IMR-90 (cell line): ENCODE results near the gene RUBCN. TPM values are rescaled to one million over a fixed set of nuclear protein-coding genes. Genes with fewer than 3 reads are reported as not detected.
A peak's percentile ranks its signal among the peaks of the same experiment; 100 is the strongest.

Experiments used
- ATAC-seq: fragments of 200-7000 bp; cut with Tn5 transposase; 2 replicates; pipeline ENCODE4 v1.9.1; 2020; ENCODE audit warnings: low read depth, mild to moderate bottlenecking, moderate library complexity
- BruUV-seq: library from RNA; stranded (reverse); fragments of 400-500 nt; replicated peaks from 2 replicates; lab custom pipeline; 2021; lab: Mats Ljungman, UMichigan
- CTCF ChIA-PET: fragments of 300-600 bp; formaldehyde crosslinking; extraction: SDS; loops from one replicate; lab custom pipeline; 2021; ENCODE audit warnings: antibody characterized with exemption; lab: Yijun Ruan, JAX
- POLR2A ChIA-PET: fragments of 300-600 bp; sonication (Branson Sonifier 250); formaldehyde crosslinking; loops from one replicate; lab custom pipeline; 2022; ENCODE audit warnings: antibody characterized with exemption; ENCODE audit not compliant: unreplicated experiment; lab: Charles Lee
- DNase-seq: peaks from one replicate; pipeline ENCODE4 v3.0.0; 2013
- H2AFZ ChIP-seq: replicated peaks from 2 replicates; pipeline ENCODE3; 2013; ENCODE audit warnings: low read length, mild to moderate bottlenecking; ENCODE audit not compliant: poor library complexity
- H2AK5ac ChIP-seq: 2 replicates; pipeline ENCODE4 v1.6.1; 2013; ENCODE audit warnings: low read depth, low read length, inconsistent platforms
- H2AK9ac ChIP-seq: replicated peaks from 2 replicates; pipeline ENCODE3; 2013; ENCODE audit warnings: mild to moderate bottlenecking, low read depth, low read length, moderate library complexity; ENCODE audit not compliant: poor library complexity
- H2BK120ac ChIP-seq: 2 replicates; pipeline ENCODE4 v1.6.1; 2013; ENCODE audit warnings: low read depth, low read length, inconsistent platforms
- H2BK15ac ChIP-seq: 3 replicates; pipeline ENCODE4 v1.6.1; 2013; ENCODE audit warnings: low read depth, low read length, inconsistent platforms
- H2BK20ac ChIP-seq: 2 replicates; pipeline ENCODE4 v1.6.1; 2013; ENCODE audit warnings: low read depth, mild to moderate bottlenecking, inconsistent platforms, low read length, moderate library complexity
- H2BK5ac ChIP-seq: 2 replicates; pipeline ENCODE4 v1.6.1; 2013; ENCODE audit warnings: mild to moderate bottlenecking, low read depth, low read length, inconsistent platforms; ENCODE audit not compliant: poor library complexity, severe bottlenecking
- H3K14ac ChIP-seq: replicated peaks from 2 replicates; pipeline ENCODE4 v1.6.1; 2013; ENCODE audit warnings: low read depth, low read length, inconsistent platforms
- H3K18ac ChIP-seq: 2 replicates; pipeline ENCODE4 v1.6.1; 2013; ENCODE audit warnings: low read depth, low read length, control low read depth
- H3K23ac ChIP-seq: 2 replicates; pipeline ENCODE4 v1.6.1; 2013; ENCODE audit warnings: low read depth, low read length, inconsistent platforms
- H3K27ac ChIP-seq: 2 replicates; pipeline ENCODE4 v1.5.1; 2013; ENCODE audit warnings: mild to moderate bottlenecking, control low read depth, low read length; ENCODE audit not compliant: insufficient read depth
- H3K27me3 ChIP-seq: 2 replicates; pipeline ENCODE4 v1.6.1; 2013; ENCODE audit warnings: low read length; ENCODE audit not compliant: control insufficient read depth, insufficient read depth
- H3K36me3 ChIP-seq: 2 replicates; pipeline ENCODE4 v1.6.1; 2013; ENCODE audit warnings: low read length, mixed read lengths; ENCODE audit not compliant: control insufficient read depth, insufficient read depth
- H3K4ac ChIP-seq: 2 replicates; pipeline ENCODE4 v1.6.1; 2013; ENCODE audit warnings: low read depth, low read length, inconsistent platforms
- H3K4me1 ChIP-seq: 2 replicates; pipeline ENCODE4 v1.6.1; 2013; ENCODE audit warnings: low read length, mixed read lengths; ENCODE audit not compliant: control insufficient read depth, insufficient read depth
- H3K4me2 ChIP-seq: 2 replicates; pipeline ENCODE4 v1.6.1; 2013; ENCODE audit warnings: low read depth, mild to moderate bottlenecking, control low read depth, low read length, moderate library complexity
- H3K4me3 ChIP-seq: 2 replicates; pipeline ENCODE4 v1.5.1; 2013; ENCODE audit warnings: low read depth, mild to moderate bottlenecking, control low read depth, low read length, moderate library complexity; ENCODE audit not compliant: insufficient read depth
- H3K56ac ChIP-seq: 2 replicates; pipeline ENCODE4 v1.6.1; 2013; ENCODE audit warnings: low read length, inconsistent platforms; ENCODE audit not compliant: insufficient read depth; ENCODE audit errors: extremely low read depth
- H3K79me1 ChIP-seq, 2 experiments: 2 replicates each; pipeline ENCODE4 v1.6.1; 2013; ENCODE audit warnings: low read length in 2 of 2, inconsistent platforms in 1 of 2, low read depth in 1 of 2
- H3K9ac ChIP-seq: 2 replicates; pipeline ENCODE4 v1.6.1; 2013; ENCODE audit warnings: low read depth, low read length, control low read depth
- H3K9me1 ChIP-seq: 2 replicates; pipeline ENCODE4 v1.6.1; 2013; ENCODE audit warnings: low read length, inconsistent platforms; ENCODE audit not compliant: insufficient read depth
- H3K9me3 ChIP-seq: 2 replicates; pipeline ENCODE4 v1.6.1; 2013; ENCODE audit warnings: low read length; ENCODE audit not compliant: control insufficient read depth, insufficient read depth
- H4K20me1 ChIP-seq: 2 replicates; pipeline ENCODE4 v1.6.1; 2013; ENCODE audit warnings: low read length, inconsistent platforms; ENCODE audit not compliant: insufficient read depth
- H4K5ac ChIP-seq: 2 replicates; pipeline ENCODE4 v1.6.1; 2013; ENCODE audit warnings: mild to moderate bottlenecking, low read depth, low read length, control low read depth
- H4K8ac ChIP-seq, 2 experiments: 2 replicates each; pipeline ENCODE4 v1.6.1; 2013; ENCODE audit warnings: low read depth in 2 of 2, low read length in 2 of 2, control low read depth in 1 of 2, inconsistent platforms in 1 of 2
- H4K91ac ChIP-seq: 2 replicates; pipeline ENCODE4 v1.6.1; 2013; ENCODE audit warnings: low read depth, low read length, inconsistent platforms; ENCODE audit not compliant: insufficient read depth
- BHLHE40 ChIP-seq: fragments of 150-350 bp; IDR thresholded peaks from 2 replicates; pipeline ENCODE4 v1.6.1; 2016; ENCODE audit warnings: mild to moderate bottlenecking, low read depth, low read length
- ELK1 ChIP-seq: fragments of 150-350 bp; IDR thresholded peaks from 2 replicates; pipeline ENCODE4 v1.6.1; 2016; ENCODE audit warnings: low read depth, mild to moderate bottlenecking, low read length, moderate library complexity, borderline replicate concordance
- FOS ChIP-seq: fragments of 150-350 bp; IDR thresholded peaks from 2 replicates; pipeline ENCODE4 v1.6.1; 2016; ENCODE audit warnings: low read depth, low read length
- RAD21 ChIP-seq: IDR thresholded peaks from 2 replicates; pipeline ENCODE4 v1.6.1; 2012; ENCODE audit warnings: low read length, improper control_type of control experiment
- WGBS, 2 experiments: methylation state at CpG; one replicate each; pipeline versions ENCODE4 v1.1.5 to v1.1.7; 2013; ENCODE audit warnings: missing lambda C conversion rate in 2 of 2; ENCODE audit not compliant: insufficient read length in 1 of 2; ENCODE audit errors: extremely low coverage in 2 of 2; 5-methylcytosine and 5-hydroxymethylcytosine counted together
- dilution Hi-C: fragments of 300-500 bp; cut with HindIII; formaldehyde crosslinking; loops from one replicate; pipeline ENCODE4 v1.14.3; 2018; ENCODE audit warnings: low sequenced_read_pairs; ENCODE audit not compliant: unreplicated experiment
- in situ Hi-C: fragments of 300-500 bp; cut with MboI; formaldehyde crosslinking; loops from 3 replicates; pipeline ENCODE4 v1.14.3; 2019; ENCODE audit warnings: low sequenced_read_pairs, inconsistent platforms, mixed read lengths
- intact Hi-C: fragments of 100-400 bp; cut with micrococcal nuclease; formaldehyde crosslinking; loops from 2 replicates; pipeline ENCODE4 v1.10.0; 2022
- polyA plus RNA-seq, 3 experiments: library from polyadenylated mRNA; depleted of rRNA; stranded (reverse); fragments of >200 nt; gene quantifications; 2 replicates each; pipeline ENCODE4 v1.2.3, GENCODE V29; 2012; ENCODE audit warnings: low replicate concordance in 1 of 3
- total RNA-seq: library from RNA; depleted of rRNA; stranded (reverse); fragments of >200 nt; gene quantifications from 2 replicates; pipeline ENCODE4 v1.2.3, GENCODE V29; 2012

RUBCN gene
- total and polyA plus RNA-seq, 2 of the 4 experiments (the other 2 are of a cell fraction), result 10.8 to 12.6 TPM

GRCh38 chr3:197746801-197747237 lies 10.1 kb upstream of the RUBCN start:
- no peak overlapping the region; the same call in 1 of the 2 replicates for H3K4ac ChIP-seq
- no peaks in the 10 kb centered on the region for H3K9me1 ChIP-seq
- BruUV-seq, result no TSS peak
- dilution Hi-C loops (no loop called here), intact Hi-C loops (no loop called here), in situ Hi-C loops (no loop called here)
- H3K36me3 ChIP-seq, result no peaks in the 10 kb centered on the region
- no peaks in the 10 kb centered on the region for H3K27me3 ChIP-seq
- peaks cover 21% of the 10 kb centered on the region for H4K20me1 ChIP-seq
- no peak overlapping the region for H3K4me3 ChIP-seq
- no peak overlapping the region for H4K91ac ChIP-seq
- H2AK5ac ChIP-seq, result no peak overlapping the region
- no peak overlapping the region for H3K18ac ChIP-seq
- H3K9me3 ChIP-seq, result no peaks in the 10 kb centered on the region
- H2BK120ac ChIP-seq, result no peak overlapping the region
- H3K23ac ChIP-seq, result no peak overlapping the region; the same call in 1 of the 2 replicates
- H3K56ac ChIP-seq, result no peak overlapping the region
- H2AFZ ChIP-seq, result no peak overlapping the region
- no peak for ATAC-seq
- H3K79me1 ChIP-seq, result peaks cover 7 to 13% of the 10 kb centered on the region in 2 experiments; a peak in 3 of 4 replicates
- H2BK15ac ChIP-seq, result no peak overlapping the region
- H3K4me1 ChIP-seq, result no peaks in the 10 kb centered on the region
- ChIA-PET POLR2A (no interaction called here), CTCF (interaction anchor here (0.6 kb wide), 1 partner anchor 817 kb away, joined by 3 read pairs; no protein-coding TSS in a partner anchor)
- no peak overlapping the region for H3K4me2 ChIP-seq
- no peak overlapping the region for H3K27ac ChIP-seq
- H4K5ac ChIP-seq, result no peak overlapping the region
- no CpG with 5 or more reads among the region's 4 CpGs for WGBS, 2 experiments
- no peak overlapping the region for H2BK20ac ChIP-seq
- no peak overlapping the region for H2AK9ac ChIP-seq
- no peak overlapping the region for H2BK5ac ChIP-seq
- no peak overlapping the region for H4K8ac ChIP-seq
- no peak for TF ChIP-seq FOS
- no peak for TF ChIP-seq BHLHE40
- no peak for TF ChIP-seq ELK1
- TF ChIP-seq RAD21, result no peak
- H3K9ac ChIP-seq, result no peak overlapping the region
- 0 out of 2 replicates have a peak overlapping the region, but pooled peaks have one; percentile 45 for H3K14ac ChIP-seq
- DNase-seq, result no peak
